GM21786 (cell line): ENCODE measurements around the gene TBC1D7.

Experiments
- ATAC-seq: cut with Tn5 transposase; IDR thresholded peaks from one replicate; pipeline ENCODE4 v1.9.1; 2021; ENCODE audit not compliant: unreplicated experiment

Gene TBC1D7

GRCh38 chr6:13328076-13328874 lies at the start of gene TBC1D7:
Gene TBC1D7, minus strand, starts transcription at chr6:13328537. Its CDS starts 1,639 bp downstream, at chr6:13326898.
- peak; percentile 89 for ATAC-seq

- ATAC-seq: no peak
These were observed 48.9 kb upstream of the TBC1D7 start for GRCh38 chr6:13377054-13377758.

- ATAC-seq: peak; percentile 75
These were observed 47.1 kb upstream of the TBC1D7 start for GRCh38 chr6:13375360-13375878.

GRCh38 chr6:13373919-13374318 lies 45.6 kb upstream of the TBC1D7 start:
- no peak for ATAC-seq

GRCh38 chr6:13373488-13373886 lies 45.1 kb upstream of the TBC1D7 start:
- ATAC-seq: no peak

- ATAC-seq: no peak
These were observed 44.6 kb upstream of the TBC1D7 start for GRCh38 chr6:13372688-13373487.

GRCh38 chr6:13372076-13372475 lies 43.7 kb upstream of the TBC1D7 start:
- no peak for ATAC-seq

- ATAC-seq: no peak
These were observed 43.2 kb upstream of the TBC1D7 start for GRCh38 chr6:13371421-13372072.

GRCh38 chr6:13370623-13371022 lies 42.3 kb upstream of the TBC1D7 start:
- no peak for ATAC-seq

GRCh38 chr6:13369591-13369990 lies 41.3 kb upstream of the TBC1D7 start:
- no peak for ATAC-seq

- ATAC-seq: no peak
These were observed 40.4 kb upstream of the TBC1D7 start for GRCh38 chr6:13368731-13369115.

GRCh38 chr6:13368079-13368730 lies 39.9 kb upstream of the TBC1D7 start:
- no peak for ATAC-seq

GRCh38 chr6:13367396-13367795 lies 39.1 kb upstream of the TBC1D7 start:
- no peak for ATAC-seq

GRCh38 chr6:13365320-13365719 lies 37.0 kb upstream of the TBC1D7 start:
- no peak for ATAC-seq

- ATAC-seq: no peak
These were observed 36.5 kb upstream of the TBC1D7 start for GRCh38 chr6:13364842-13365241.

GRCh38 chr6:13362412-13362811 lies 34.1 kb upstream of the TBC1D7 start:
- no peak for ATAC-seq

- no peak for ATAC-seq
These were observed 32.6 kb upstream of the TBC1D7 start for GRCh38 chr6:13360671-13361540.

- no peak for ATAC-seq
These were observed 30.9 kb upstream of the TBC1D7 start for GRCh38 chr6:13359287-13359686.

GRCh38 chr6:13358511-13358910 lies 30.2 kb upstream of the TBC1D7 start:
- no peak for ATAC-seq
